ENCODE data around the gene HECW1.

DNA sequence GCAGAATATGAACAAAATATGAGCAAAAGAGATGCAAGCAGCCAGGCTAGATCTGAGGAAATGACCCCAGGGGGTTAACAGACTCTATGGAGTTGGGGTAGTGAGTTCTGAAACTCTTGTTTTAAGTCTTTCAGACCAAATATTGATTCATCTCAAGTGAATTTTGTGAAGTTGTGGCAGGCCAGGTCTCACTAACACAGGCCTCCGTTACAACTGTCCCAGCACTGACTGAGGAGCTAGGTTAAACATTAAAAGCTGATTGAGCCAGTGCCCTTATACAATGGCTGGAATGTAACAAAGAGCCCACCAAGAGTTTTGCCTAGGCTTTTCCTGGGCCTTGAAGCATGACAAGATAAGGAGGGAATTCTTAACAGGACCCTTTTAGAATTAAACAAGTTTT, 278.1 kb downstream of the HECW1 start:
- TF ChIP-seq EZH2 (IDR thresholded peaks at IDR 0.05) (no peak), POLR2AphosphoS5 (IDR thresholded peaks at IDR 0.05; ENCODE audit: borderline replicate concordance, low read depth, low read length) (no peak), FOXP2 (optimal IDR thresholded peaks at IDR 0.05; ENCODE audit: control extremely low read depth, extremely low read length, insufficient read depth) (no peak)

All from SK-N-MC (cell line).